ENCODE data around the gene DDO.

DDO gene

GRCh38 chr6:110419028-110419739 lies 3.8 kb upstream of the DDO start:
- DNase-seq: no peak

- DNase-seq: no peak
Measured at GRCh38 chr6:110418594-110418993, 3.2 kb upstream of the DDO start.

GRCh38 chr6:110414669-110415068 lies 706 bp downstream of the DDO start:
- no peak for DNase-seq

- no peak for DNase-seq
Measured at GRCh38 chr6:110412360-110412759, 3.0 kb downstream of the DDO start.

- DNase-seq: no peak
Measured at GRCh38 chr6:110410511-110410910, 4.9 kb downstream of the DDO start.

GRCh38 chr6:110409794-110410193 lies 5.6 kb downstream of the DDO start:
- no peak for DNase-seq

GRCh38 chr6:110408901-110409300 lies 6.5 kb downstream of the DDO start:
- no peak for DNase-seq

- DNase-seq: no peak
Measured at GRCh38 chr6:110404607-110405006, 10.8 kb downstream of the DDO start.

- DNase-seq: no peak
Measured at GRCh38 chr6:110401585-110402176, 13.7 kb downstream of the DDO start.

- no peak for DNase-seq
Measured at GRCh38 chr6:110400208-110400607, 15.2 kb downstream of the DDO start.

GRCh38 chr6:110399219-110400071 lies 15.9 kb downstream of the DDO start:
- peak; percentile 37 for DNase-seq

GRCh38 chr6:110398778-110399177 lies 16.6 kb downstream of the DDO start:
- DNase-seq: no peak

- no peak for DNase-seq
Measured at GRCh38 chr6:110395221-110395620, 20.2 kb downstream of the DDO start.

- no peak for DNase-seq
Measured at GRCh38 chr6:110394409-110394808, 21.0 kb downstream of the DDO start.

- no peak for DNase-seq
Measured at GRCh38 chr6:110392727-110393126, 22.6 kb downstream of the DDO start.

GRCh38 chr6:110390404-110390803 lies 25.0 kb downstream of the DDO start:
- no peak for DNase-seq

GRCh38 chr6:110389689-110390382 lies 25.5 kb downstream of the DDO start:
- DNase-seq: no peak

- DNase-seq: no peak
Measured at GRCh38 chr6:110387986-110388385, 27.4 kb downstream of the DDO start.

- no peak for DNase-seq
Measured at GRCh38 chr6:110385458-110385863, 29.9 kb downstream of the DDO start.

GRCh38 chr6:110378552-110378951 lies 36.8 kb downstream of the DDO start:
- no peak for DNase-seq

- DNase-seq: no peak
Measured at GRCh38 chr6:110369066-110369465, 46.3 kb downstream of the DDO start.

GRCh38 chr6:110368284-110368683 lies 47.1 kb downstream of the DDO start:
- no peak for DNase-seq

GRCh38 chr6:110367825-110368224 lies 47.5 kb downstream of the DDO start:
- no peak for DNase-seq
